GM18508 (cell line): ENCODE data around the gene TET2.

Source experiments
- ATAC-seq: cut with Tn5 transposase; IDR thresholded peaks from one replicate; pipeline ENCODE4 v1.9.1; 2021; ENCODE audit warnings: moderate number of reproducible peaks; ENCODE audit not compliant: insufficient read depth, unreplicated experiment

The TET2 gene

DNA sequence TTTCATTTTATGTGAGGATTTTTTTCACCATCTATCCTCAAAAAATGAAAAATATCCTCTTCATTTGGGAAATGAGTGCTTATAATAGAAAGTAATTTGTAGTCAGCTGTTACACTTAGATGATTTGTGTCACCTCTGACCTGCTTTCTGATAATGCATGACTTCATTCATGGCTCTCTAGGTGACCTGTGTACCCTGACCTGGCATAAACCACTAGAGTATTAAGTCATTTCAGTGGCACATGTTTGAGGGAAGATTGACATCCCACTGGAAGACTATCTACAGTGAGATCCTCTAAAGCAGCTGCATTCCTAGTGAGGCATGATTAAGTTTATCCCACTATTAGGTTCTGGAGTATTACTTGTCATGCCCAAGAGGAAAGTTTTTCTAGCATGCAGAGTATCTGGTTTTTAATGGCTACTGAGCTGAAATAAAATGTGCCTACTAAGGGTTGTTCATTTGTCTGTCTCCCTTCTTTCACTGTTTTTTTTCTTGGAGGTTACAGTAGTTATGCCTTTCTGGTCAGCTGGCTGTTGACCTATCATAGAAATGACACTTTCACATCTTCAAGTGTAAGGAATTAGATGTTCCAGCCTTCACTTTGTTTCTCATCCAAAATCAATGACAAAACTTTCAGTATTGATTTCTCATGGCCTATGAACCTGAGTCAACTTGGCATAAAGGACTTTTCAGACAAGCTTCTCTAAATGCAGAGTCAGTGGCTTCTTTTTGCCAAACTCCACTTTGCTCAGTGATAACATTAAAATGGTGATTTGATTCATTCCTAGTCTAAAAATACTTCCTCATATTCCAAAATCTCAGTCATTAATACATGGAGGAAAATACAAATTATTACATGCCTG, 33.1 kb downstream of the TET2 start:
- ATAC-seq = no peak

DNA sequence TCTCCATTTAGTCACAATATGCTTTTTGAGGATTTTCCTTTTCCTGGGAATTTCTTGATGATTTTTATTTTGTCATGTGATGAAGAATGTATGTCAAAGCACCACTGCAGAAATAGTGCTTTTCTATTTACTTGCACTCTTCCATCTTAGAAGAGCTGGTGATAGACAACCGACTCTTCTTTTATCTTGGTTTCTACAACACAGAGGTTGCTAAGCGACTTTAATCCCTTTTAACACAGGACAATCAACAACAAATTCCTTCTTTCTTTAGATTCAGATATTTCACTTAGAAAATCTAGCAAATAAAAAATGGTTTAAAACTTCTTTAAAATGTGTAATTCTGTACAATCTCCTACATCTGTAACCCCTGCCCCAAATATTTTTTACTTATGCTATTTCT, 34.6 kb downstream of the TET2 start:
- ATAC-seq = no peak

DNA sequence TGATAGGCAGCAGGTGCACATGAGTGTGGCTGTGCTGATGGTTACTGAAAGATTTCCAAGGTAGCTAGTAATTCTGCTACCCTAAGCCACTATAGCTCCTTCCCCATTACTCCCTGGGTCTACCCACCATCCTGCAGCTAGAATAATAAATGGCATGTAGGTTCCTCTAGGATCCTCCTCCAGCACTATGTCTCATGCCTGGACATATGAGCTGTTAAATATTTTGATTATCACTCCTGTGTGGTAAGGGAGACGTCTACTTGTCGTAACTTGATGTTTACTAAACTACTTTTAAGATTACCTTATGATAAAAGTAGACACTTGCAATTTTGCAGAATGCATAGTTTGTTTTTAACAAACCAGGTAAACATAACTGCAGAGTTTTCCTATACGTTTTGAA, 35.5 kb downstream of the TET2 start:
- no peak for ATAC-seq

DNA sequence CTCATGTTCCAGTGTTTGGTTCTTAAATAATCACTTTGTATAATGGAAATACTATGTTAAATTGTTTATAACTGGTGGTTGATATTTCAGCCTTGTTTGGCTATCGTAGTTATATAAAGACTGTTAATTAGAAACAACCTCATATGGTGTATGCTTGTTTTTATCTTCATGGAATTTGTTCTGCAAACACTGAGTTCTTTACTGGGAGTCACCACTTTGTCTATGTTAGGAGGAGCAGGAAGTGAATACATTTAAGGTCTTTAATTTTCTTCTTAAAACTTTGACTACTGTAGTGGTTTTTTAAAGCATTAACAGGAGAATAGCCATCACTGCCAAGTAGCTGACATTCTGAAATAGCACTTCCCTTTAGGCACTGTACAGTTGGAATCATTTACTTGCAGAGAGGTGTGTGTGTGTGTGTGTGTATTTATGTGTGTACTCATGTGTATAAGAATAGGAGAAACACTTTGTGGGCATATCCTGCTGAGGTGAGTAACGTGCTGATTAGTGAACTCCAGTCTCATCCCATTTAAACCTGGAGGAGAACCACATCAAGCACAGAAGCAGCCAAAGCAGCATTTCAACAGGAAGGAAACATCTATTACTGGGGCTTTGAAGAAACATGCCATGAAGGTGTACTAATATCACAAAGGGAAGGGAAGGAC, 37.8 kb downstream of the TET2 start:
- ATAC-seq = no peak

DNA sequence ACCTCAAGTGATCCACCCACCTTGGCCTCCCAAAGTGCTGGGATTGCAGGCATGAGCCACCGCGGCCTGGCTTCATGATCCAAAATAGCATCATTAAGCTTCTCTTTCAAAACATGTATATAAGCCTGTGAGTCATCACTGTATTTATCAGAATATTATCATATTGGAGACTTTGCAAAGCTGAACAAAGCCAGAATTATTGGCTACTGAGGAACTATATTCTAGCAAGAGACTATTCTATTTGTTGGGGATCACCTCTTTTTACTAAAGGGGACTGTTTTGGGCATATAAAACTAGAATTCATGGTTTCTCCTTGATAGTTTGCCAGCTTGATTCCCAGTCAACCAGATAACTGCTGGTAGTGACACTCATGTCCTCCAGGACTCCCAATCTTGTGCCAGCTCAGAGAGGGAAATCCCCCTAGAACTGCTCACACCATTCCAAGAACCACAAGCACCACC, 40.1 kb downstream of the TET2 start:
- no peak for ATAC-seq

DNA sequence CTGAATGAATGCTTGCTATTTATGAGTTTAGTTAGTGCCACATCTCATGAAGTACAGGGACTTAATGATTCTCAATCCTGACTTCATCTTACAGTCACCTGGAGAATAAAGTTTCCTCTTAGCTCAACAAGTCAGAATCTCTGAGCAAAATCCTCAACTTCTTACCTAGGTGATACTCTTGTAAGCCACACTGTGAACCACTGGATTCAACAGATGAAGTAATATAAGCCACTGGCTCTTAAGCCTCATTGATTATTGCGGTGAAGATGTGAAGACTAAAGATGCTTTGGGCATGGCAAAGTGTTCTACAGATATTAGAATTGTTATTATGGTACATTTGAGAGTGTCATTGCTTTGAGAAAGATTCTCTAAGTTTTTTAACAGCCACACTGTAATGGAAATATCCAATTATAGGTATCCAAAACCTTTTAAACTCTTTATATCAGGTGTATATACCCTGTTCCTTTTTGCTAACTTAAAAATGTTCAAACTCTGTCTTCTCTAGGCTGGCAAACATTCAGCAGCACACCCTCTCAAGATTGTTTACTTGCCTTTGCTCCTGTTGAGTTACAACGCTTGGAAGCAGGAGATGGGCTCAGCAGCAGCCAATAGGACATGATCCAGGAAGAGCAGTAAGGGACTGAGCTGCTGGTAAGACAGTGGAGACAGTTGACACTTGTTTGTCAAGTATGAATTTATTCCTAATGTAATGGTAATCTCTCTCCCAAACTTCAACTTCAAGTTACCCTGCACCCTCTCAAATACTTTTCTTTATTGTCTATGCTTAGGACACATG, 43.4 kb downstream of the TET2 start:
- ATAC-seq = no peak

DNA sequence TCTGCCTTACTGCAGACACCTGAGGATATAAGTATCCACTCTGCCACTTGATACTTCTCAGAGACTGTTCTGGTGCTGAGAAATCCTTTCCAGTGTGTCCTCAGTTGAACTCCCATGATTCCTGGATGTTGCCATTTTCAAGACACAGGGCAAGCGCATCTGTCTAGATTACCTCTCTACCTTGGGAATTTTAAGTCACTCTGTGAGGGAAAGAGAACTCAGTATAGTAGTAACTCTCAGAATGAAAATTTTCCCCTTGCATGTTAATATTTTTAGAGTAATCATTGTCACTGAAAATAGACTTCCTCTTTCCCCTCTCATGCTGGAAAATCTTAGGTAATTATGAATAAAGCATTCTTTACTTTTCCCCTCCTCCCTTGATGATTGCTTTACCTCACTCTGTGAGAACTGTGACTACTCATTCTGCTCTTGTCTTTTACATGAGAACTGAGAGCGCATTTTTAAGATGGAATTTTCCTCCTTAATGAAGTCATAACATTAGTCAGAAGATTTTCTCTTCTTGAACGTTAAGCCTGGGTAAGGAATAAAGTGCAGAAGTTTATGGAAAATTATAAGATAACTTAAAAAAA, 45.0 kb downstream of the TET2 start:
- peak; percentile 54 for ATAC-seq

DNA sequence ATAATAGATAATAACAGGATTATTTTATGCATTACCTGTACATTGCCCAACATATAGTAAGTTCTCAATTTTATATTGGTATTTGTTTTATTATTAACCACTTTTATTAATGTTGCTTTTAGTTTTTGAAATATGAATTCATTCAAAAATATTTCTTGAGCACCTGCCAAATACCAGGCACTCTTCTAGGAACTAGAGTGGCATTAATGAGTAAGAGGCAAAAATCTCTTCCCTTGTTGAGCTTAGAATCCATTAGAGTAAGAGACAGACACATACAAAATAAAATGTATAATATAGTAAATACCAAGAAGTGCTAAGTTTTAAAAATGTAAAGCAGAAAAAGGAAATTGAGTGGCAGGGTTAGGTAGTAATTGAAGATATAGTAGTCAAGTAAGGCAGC, 45.8 kb downstream of the TET2 start:
- no peak for ATAC-seq

DNA sequence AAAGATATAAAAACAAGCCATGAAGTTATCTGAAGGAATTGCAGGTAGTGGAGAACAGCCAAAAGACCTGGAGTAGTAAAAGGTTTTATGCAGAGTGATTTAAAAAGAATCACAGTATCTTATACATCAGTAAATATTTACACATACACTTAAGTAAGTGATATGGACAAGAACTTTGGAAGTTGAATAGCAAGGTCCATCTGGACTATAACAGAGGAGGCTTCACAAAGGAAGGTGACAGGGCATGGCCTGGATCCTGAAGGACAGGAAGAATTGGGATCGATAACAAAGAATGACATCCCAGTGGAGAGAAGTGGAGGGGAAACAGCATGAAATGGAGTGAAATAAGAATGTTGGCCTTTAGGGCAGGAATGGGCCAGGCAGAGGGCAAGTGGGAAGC, 46.2 kb downstream of the TET2 start:
- ATAC-seq = no peak

DNA sequence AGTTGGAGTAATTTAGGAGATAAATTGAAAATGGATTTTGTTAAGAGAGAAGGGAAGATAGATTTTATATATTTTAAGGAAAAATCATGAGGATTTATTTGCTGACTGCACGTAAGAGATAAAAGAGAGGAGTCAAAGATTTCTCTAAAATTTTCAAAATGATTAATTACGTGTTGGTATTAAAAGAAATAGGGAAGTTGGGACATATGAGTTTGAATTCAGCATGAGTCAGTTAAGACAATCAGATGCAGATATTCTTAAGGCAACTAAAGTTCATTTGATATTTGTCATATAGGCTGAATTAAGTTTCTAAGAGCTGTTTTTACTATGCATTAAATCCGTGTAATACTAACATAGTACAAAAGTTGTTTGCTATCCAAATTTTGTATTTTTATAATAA, 46.9 kb downstream of the TET2 start:
- ATAC-seq = no peak

DNA sequence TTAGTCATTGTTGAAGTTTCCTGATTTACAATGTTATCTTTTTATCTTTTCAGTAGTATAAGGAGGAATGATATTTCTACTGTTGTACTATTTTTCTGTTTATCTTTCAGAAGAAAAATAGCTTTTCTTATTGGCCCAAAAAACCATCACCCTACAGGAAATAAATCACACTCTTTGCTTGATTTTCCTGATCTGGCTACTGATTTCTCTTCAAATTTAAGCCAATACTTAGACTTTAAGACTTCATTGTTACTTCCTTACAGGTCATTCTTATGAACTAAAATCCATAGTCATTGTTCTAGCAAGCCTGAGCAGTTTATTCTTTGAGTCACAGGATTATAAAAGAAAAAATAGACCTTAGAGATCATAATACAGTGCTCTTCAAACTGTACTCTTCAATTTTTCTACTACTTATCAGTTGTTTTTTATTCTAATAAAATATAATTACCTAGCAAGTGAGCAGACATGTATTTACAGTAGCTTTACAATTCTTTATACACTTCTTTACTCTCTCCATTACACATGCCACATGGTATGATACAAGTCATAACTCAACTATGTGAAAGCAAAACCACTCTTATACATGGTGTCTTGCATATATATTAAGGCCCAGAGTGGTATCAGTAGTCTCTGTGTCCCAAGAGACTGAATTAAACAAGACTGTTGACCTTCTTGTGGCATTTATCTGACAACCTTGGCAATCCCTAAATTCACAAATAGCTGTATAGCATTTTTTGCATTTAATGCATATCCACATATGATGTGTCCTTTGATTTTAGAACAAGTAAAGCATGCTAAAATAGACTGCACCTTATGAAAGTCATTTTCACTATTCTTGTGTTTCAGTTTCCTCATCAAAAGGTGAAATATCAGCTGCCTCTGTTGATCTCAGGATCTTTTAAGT, 47.9 kb downstream of the TET2 start:
- peak; percentile 81 for ATAC-seq

DNA sequence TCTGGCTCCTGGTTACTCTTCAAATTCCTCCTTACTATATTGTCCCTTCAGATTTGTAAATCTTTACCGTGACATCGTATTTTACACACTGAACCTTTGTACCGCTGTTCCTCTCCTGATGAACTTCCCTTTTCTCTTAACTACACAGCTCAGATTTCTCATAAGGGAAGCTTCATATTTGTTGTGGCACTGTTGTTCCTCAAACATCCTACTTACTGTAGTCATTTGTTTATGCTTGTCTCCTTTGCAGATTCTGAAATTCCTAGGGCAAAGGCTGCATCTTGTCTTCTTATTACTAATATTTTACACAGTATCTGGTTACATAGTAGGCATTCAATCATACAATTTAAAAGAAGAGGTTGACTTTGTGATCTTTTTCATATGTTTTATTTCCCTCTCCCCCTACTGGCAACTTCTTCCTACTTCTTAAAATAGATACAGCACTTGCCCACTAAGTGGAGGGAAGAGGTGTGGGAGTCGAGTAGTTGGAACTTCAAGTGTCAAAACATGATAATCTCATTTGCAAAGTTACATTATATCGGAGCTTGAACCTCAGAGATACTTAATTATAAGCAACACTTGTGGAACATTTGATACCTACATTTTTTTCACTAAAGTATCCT, 50.0 kb downstream of the TET2 start:
- ATAC-seq = no peak

DNA sequence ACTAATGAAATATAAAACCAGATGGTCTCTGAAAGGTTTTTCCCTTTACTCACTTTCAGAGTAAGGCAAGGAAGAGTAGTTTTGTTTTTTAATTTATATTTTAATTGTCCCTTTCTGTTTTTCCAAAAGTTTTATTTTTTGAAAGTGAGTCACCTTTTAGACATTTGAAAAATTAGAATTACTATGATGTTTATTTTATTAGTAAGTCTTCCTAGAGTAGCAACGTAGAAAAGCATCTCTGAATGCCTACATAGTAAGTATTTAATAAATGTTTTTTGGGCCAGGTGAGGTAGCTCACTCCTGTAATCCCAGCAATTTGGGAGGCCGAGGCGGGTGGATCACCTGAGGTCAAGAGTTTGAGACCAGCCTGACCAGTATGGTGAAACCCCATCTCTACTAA, 51.1 kb downstream of the TET2 start:
- no peak for ATAC-seq

DNA sequence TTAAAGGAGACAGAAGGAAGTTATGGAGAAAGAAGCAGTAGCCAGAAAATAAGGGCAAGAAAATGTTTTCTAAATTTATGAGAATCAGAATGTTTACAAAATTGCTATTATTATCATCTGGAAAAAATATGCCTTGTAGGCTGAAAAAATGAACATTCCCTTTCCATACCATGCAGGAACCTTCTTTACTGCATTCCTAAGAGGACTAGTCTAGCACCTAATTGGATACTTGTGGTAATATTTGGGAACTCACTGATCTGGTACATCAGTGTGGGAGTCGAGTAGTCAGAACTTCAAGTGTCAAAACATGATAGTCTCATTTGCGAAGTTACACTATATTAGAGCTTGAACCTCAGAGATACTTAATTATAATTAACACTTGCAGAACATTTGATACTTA, 51.9 kb downstream of the TET2 start:
- no peak for ATAC-seq

DNA sequence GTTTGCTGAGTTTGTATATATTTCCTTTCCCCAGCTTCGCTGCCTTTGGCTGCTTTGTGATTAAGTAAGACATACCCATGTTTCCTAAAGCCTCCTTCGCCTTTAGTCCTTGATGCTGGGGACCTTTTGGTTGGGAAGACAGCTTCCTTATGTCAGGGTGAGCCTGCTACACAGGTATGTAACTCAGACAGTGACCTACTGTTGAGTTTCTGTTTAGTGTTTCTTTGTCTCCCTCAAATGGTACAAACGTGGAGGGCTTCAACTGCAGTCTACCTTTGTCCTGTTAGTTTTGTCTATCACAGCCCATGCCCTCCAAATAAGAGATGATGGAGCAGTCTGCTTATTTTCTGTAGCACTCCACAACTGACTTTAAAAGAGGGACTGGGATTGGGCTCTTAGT, 59.5 kb downstream of the TET2 start:
- no peak for ATAC-seq

DNA sequence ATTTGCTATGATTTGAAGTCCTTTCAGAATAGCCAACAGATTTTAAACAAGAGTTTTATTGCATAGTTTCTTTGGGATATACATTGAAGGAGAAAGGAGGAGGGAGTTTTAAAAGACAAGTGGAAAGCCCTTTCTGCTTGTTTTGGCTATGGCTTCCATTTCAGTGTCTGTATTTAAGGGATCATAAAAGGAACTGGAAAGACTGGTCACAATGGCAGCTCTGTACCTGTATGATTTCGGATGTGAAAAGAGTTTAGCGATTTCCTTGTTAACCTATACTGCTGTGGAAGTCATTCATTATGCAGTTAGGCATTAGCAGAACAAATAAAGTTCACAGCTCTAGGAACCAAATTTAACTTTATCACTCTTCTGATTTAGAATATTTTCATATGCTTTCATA, 60.7 kb downstream of the TET2 start:
- no peak for ATAC-seq

DNA sequence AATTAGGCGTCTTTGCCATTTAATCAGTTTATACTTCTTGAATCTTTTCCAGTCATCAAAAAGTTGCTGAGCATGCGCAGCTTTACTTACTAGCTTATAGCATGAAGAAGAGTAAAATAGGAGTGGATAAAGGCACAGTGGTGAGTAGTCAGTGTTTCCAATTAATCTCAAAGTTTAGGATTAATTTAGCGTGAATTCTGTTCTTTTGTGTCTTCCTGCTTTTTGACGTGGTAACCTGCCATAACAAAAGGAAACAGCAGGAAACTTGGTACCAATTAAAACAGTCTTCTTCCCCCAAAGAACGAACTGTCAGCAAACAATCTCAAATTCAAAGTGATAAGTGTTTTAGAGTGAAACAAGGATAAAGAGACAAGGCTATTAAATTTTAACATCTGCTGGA, 61.9 kb downstream of the TET2 start:
- no peak for ATAC-seq

DNA sequence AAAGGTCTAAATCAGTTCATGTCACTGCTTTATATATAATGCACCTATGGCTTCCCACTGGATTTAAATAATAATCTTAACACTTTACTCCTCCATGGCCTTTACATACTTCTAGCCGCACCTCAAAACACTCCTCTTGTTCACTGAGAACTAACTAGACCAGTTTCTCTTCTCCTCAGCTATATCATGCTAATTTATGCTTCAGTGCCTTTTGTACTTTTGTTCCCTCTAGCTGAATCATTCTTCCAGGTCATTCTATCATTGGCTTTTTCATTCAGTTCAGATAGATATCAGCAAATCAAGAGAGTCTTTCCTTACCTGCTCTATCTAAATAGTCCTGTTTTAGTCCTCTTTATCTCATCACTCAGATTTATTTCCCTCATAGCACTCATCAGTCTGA, 64.2 kb downstream of the TET2 start:
- ATAC-seq = no peak

DNA sequence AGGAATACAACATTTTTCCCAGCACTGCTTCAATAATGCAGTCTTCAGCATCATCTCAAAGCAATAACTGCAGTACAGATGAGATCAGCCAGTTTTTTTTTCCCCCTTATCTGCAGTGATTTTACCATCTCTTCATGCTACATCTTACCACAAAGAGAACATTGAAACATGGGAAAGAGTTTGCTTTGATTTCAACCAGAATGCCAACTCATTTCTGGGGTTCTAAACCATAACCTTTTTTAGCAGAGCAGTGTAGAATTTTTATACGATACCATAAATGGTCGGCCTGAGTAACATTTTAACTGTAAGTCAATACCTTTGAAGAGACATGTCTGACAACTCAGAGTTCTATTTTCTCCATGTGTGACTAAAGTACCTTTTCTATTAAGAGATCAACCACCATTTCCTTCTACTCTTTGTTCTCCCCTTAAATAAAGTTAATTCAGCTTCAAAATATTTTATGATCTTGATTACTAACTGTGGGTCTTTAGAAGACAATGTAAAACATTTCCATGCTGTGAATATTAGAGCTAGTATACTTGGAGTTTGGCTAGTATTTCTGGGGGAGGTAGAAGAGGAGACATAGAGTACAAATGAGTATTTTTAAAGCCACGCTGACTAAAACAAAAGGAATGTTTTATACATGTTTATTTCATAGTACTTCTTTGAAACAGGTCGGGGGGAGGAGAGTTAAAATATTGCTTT, 69.1 kb downstream of the TET2 start:
- ATAC-seq = peak; percentile 41
